Stimulated activated CD4-positive, alpha-beta T cell treated with anti-CD3 and anti-CD28 coated beads, TNF-alpha, amount 100 ng/mL, for 24 hours (primary cell): ENCODE measurements around the gene ZNF438.
"Not testable (repeated sequence)": the region's sequence is repeated elsewhere in the genome, so short reads cannot be mapped to it uniquely, and the experiment has no call there.

Source experiments
- DNase-seq, 3 experiments: peaks; one replicate each; pipeline ENCODE4 v3.0.0-alpha.2; 2020; ENCODE audit warnings: low read depth in 3 of 3

ZNF438 gene, protein sequence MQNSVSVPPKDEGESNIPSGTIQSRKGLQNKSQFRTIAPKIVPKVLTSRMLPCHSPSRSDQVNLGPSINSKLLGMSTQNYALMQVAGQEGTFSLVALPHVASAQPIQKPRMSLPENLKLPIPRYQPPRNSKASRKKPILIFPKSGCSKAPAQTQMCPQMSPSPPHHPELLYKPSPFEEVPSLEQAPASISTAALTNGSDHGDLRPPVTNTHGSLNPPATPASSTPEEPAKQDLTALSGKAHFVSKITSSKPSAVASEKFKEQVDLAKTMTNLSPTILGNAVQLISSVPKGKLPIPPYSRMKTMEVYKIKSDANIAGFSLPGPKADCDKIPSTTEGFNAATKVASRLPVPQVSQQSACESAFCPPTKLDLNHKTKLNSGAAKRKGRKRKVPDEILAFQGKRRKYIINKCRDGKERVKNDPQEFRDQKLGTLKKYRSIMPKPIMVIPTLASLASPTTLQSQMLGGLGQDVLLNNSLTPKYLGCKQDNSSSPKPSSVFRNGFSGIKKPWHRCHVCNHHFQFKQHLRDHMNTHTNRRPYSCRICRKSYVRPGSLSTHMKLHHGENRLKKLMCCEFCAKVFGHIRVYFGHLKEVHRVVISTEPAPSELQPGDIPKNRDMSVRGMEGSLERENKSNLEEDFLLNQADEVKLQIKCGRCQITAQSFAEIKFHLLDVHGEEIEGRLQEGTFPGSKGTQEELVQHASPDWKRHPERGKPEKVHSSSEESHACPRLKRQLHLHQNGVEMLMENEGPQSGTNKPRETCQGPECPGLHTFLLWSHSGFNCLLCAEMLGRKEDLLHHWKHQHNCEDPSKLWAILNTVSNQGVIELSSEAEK

DNA sequence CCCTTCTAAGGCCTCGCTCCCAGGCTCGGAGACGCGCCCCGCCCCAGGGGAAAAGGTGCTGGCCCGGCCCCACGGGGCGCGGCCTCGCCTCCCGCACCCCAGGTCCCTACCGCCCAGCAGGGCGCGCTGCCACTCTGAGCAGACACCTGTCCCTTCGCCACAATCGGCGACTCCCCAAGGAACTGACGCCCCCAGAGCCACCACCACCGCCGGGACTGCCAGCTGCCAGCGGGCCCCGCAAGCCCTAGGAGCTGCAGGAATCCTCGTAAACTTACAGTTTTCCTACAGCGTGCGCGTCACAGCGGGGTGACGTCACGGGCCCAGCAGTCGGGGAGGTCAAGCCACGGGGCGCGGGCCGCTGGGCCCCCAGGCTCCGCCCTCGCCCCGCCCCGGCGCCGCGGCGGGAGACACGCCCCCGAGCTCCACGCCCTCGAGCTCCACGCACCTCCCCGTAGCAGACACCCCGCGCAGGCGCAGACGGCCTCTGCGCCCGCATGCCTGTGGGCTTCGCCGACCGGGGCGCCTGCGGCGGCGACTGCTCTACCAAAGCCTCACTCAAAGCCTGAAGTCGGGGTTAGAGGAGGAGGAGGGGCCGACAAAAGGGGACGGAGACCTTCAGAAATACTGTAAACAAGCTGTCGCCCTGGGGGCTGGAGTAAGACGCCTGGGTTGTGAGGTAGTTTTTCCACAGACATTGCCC, at the start of gene ZNF438:
TSS of gene ZNF438 (minus strand) at position 308 of the 700 bp plus-strand sequence. CDS start 154,831 bp downstream, outside the sequence.
- DNase-seq, result peak; percentile 85 to 92 (median 91)

- no peak for DNase-seq
Observed at GRCh38 chr10:31076610-31076988, 44.9 kb upstream of the ZNF438 start.

GRCh38 chr10:31075881-31076609, 44.4 kb upstream of the ZNF438 start:
- no peak for DNase-seq

DNA sequence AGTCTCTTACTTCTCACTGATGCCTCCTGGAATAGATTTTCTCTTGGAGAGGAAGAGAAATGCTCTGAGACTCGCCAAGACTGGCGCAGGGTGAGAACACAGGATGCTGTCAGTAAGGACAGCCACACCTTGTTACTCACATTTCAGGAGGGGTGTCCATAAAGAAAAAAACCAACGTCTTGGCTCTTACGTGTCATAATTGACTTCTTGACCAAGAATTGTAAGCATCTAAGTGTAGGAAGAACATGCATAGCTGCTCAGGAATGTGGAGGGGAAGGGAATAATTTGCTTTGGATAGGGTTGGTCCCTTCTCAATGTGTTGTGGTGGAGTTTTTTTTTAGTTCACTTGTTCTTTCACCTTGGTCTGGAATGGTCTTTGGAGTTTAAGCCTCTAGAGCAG, 43.8 kb upstream of the ZNF438 start:
- no peak for DNase-seq

- DNase-seq, result no peak
Observed at GRCh38 chr10:31074722-31075086, 43.0 kb upstream of the ZNF438 start.

- DNase-seq, result no peak
Observed at GRCh38 chr10:31073996-31074721, 42.5 kb upstream of the ZNF438 start.

GRCh38 chr10:31073211-31073610, 41.5 kb upstream of the ZNF438 start:
- no peak for DNase-seq

GRCh38 chr10:31072451-31072850, 40.8 kb upstream of the ZNF438 start:
- DNase-seq, result no peak

GRCh38 chr10:31071232-31072005, 39.8 kb upstream of the ZNF438 start:
- DNase-seq, result no peak

DNA sequence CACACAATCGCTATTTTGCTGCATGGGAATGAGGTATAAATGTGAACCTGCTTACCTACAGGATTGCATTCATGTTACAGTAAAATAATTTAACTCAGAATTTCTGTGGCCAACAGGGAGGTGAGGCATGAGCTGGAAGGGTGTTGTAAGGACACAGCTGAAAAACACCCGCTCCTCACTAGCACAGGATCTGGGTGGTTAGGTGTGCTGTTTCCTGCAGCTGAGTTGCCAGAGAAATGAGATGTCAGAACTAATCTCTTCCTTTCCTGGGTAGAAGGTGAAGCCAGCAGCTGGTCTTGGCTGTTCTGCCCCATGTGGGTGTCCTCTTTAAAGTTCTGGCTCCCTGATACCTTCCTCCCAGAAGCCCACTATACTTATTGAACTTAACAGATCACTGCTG, 39.0 kb upstream of the ZNF438 start:
- DNase-seq, result no peak

DNA sequence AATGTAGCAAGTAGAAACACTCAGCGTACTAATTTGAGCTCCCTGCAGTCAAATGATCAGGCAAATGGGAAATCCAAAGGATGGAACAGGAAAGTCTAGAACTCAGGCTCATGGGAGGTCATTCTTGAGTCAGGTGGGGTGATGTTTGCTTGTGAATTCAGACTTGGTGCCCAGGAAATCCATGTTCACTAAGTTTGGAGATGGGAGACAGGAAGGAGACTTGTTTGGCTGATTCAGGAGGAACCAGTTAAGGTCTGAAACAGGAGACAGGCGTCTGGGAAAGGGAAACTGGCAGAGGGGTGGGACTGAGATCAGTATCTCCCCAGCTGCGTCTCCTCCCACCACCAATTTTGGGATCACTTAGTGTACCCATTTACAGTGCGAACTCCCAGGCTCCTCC, 38.4 kb upstream of the ZNF438 start:
- no peak for DNase-seq

DNA sequence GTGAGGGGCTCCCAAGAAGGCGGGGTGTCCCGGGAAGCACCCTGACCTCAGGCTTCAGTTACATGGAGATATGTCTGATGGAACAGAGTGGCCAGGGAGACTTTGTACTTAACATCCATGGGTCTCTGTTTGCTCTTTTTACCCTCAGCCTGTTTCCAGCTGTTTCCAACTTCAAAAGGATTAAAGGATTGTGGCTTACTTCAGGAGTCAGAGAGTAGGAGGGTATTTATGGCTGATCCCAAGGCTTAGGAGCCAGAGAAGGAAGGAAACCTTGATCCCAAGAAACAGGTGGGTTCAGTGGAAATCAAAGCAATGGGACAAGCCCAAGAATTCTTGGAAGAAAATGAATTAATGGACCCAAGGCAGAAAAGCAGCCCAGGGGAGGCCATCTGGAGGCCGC, 37.7 kb upstream of the ZNF438 start:
- no peak for DNase-seq

GRCh38 chr10:31064348-31064747, 32.7 kb upstream of the ZNF438 start:
- no peak for DNase-seq

- no peak for DNase-seq
Observed at GRCh38 chr10:31063841-31064240, 32.2 kb upstream of the ZNF438 start.

DNA sequence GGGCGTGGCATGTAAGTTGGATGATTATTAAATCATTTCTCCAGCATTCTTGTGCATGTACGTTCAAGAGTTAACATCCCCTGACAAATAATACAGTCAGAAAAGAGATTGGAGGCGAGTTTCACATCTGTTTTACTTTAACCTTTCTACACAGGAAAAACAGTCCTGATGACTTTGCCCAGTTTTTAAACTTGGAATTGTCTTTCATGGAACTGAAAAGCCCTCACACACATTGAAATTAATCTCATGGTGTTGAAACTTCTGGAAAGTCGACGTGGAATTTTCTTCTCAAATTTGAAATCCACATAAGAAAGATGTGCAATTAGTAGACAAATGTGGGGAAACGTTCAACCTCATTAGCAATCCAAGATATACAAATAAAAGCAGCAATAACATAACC, 31.2 kb upstream of the ZNF438 start:
- no peak for DNase-seq

DNA sequence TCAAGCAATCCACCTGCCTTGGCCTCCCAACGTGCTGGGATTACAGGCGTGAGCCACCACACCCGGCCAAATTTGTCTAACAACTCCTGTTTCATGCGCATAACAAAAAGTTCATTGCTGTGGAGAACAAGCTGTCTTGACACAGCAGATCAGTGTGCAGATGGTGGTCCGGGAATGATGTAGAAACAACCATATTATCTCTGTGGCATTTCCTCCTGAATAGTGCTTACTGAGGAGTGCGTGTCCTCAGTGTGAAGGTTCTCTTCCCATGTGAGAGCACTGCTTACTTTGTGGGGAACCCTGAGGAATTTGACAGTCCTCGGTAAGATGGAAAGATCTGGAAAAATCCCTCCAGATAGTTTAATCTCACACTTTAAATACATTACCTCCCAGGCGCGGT, 30.3 kb upstream of the ZNF438 start:
- DNase-seq, result no peak

- no peak for DNase-seq
Observed at GRCh38 chr10:31058795-31059703, 27.4 kb upstream of the ZNF438 start.

GRCh38 chr10:31056678-31057077, 25.0 kb upstream of the ZNF438 start:
- not testable (repeated sequence) for DNase-seq

DNA sequence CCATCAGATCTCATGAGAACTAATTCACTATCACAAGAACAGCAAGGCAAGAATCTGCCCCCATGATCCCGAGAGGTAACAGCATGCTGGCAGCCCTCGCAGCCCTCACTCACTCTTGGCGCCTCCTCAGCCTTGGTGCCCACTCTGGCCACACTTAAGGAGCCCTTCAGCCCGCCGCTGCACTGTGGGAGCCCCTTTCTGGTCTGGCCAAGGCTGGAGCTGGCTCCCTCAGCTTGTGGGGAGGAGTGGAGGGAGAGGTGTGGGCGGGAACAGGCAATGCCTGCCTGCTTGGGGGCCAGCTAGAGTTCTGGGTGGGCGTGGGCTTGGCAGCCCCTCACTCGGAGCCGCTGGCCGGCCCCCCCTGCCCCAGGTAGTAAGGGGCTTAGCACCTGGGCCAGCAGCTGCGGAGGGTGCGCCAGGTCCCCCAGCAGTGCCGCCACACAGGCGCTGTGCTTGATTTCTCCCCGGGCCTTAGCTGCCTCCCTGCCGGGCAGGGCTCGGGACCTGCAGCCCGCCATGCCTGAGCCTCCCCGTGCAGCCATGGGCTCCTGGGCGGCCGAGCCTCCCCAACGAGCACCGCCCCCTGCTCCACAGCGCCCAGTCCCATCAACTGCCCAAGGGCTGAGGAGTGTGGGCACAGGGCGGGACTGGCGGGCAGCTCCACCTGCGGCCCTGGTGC, 24.0 kb upstream of the ZNF438 start:
- DNase-seq, result no peak
